K562 (cell line): ENCODE measurements around the gene EPO. TPM values are rescaled to one million over a fixed set of nuclear protein-coding genes. Genes with fewer than 3 reads are reported as not detected.

Source experiments
- ATAC-seq: fragments of 200-7000 bp; cut with Tn5 transposase; 3 replicates; pipeline ENCODE4 v1.9.1; 2020; ENCODE audit warnings: moderate library complexity
- BruUV-seq: library from RNA; stranded (reverse); fragments of 400-500 nt; replicated peaks from 2 replicates; lab custom pipeline; 2021; lab: Mats Ljungman, UMichigan
- CTCF ChIA-PET: fragments of 300-600 bp; formaldehyde crosslinking; extraction: SDS; loops from one replicate; lab custom pipeline; 2021; ENCODE audit warnings: low intra/inter-chr PET ratio; lab: Yijun Ruan, JAX
- POLR2A ChIA-PET: fragments of 300-600, 350-650 bp; sonication (Branson Sonifier 250); formaldehyde crosslinking; extraction: SDS; loops from one replicate; lab custom pipeline; 2021; ENCODE audit warnings: antibody characterized with exemption, inconsistent platforms; lab: Yijun Ruan, JAX
- DNase-seq, 4 experiments: peaks; one replicate each; pipeline versions ENCODE4 v3.0.0 to v3.0.0-alpha.2; 2011 to 2018; ENCODE audit warnings: low spot score in 3 of 4, mixed read lengths in 3 of 4; ENCODE audit errors: extremely low read depth in 1 of 4
- FAIRE-seq: peaks from 2 replicates; lab custom pipeline; 2011; peaks lifted over from hg19 to GRCh38; lab: Jason Lieb, UNC
- H2AFZ ChIP-seq: 2 replicates; pipeline ENCODE4 v1.6.0; 2011; ENCODE audit warnings: low read depth, low read length, control low read depth, inconsistent platforms
- H3K27ac ChIP-seq: fragments of 200-600 bp; 3 replicates; pipeline ENCODE4 v1.8.0; 2011; ENCODE audit warnings: low read depth, mild to moderate bottlenecking, control low read depth, inconsistent platforms, low read length, moderate library complexity, mixed read lengths; ENCODE audit errors: extremely low read depth
- H3K27me3 ChIP-seq, 2 experiments: fragments of 300-600 bp in 1 of 2; 2 replicates in 1 of 2; 3 replicates in 1 of 2; pipeline versions ENCODE4 v1.6.0 to v1.8.0; 2011; ENCODE audit warnings: inconsistent platforms in 2 of 2, low read length in 2 of 2, mild to moderate bottlenecking in 1 of 2, mixed read lengths in 1 of 2, moderate library complexity in 1 of 2; ENCODE audit not compliant: control insufficient read depth in 2 of 2, insufficient read depth in 2 of 2
- H3K36me3 ChIP-seq: fragments of 300-600 bp; 3 replicates; pipeline ENCODE4 v1.8.0; 2011; ENCODE audit warnings: mild to moderate bottlenecking, low read length, inconsistent platforms; ENCODE audit not compliant: control insufficient read depth, insufficient read depth
- H3K4me1 ChIP-seq, 2 experiments: fragments of 200-600 bp in 1 of 2; replicated peaks in 1 of 2; 2 replicates in 1 of 2; 3 replicates in 1 of 2; pipeline versions ENCODE4 v1.5.1 to v1.8.0; 2011; ENCODE audit warnings: inconsistent platforms in 2 of 2, low read length in 2 of 2, mild to moderate bottlenecking in 1 of 2, mixed read lengths in 1 of 2, moderate library complexity in 1 of 2; ENCODE audit not compliant: control insufficient read depth in 2 of 2, insufficient read depth in 2 of 2
- H3K4me2 ChIP-seq: 2 replicates; pipeline ENCODE4 v1.6.1; 2011; ENCODE audit warnings: low read length, control low read depth, inconsistent platforms, mixed read lengths; ENCODE audit not compliant: insufficient read depth
- H3K4me3 ChIP-seq: fragments of 200-600 bp; sonication (generic), shearing (Covaris generic); 2 replicates; pipeline ENCODE4 v1.5.1; 2016; ENCODE audit warnings: control low read depth, inconsistent platforms
- H3K79me2 ChIP-seq: fragments of 200-600 bp; 3 replicates; pipeline ENCODE4 v1.8.0; 2011; ENCODE audit warnings: low read length, inconsistent platforms; ENCODE audit not compliant: control insufficient read depth, insufficient read depth
- H3K9ac ChIP-seq, 2 experiments: 2 replicates each; pipeline versions ENCODE4 v1.6.0 to v1.6.1; 2011; ENCODE audit warnings: low read depth in 2 of 2, low read length in 2 of 2, control low read depth in 1 of 2, inconsistent platforms in 1 of 2, mild to moderate bottlenecking in 1 of 2, mixed read lengths in 1 of 2; ENCODE audit not compliant: insufficient read depth in 1 of 2
- H3K9me1 ChIP-seq: one replicate; pipeline ENCODE4 v1.6.0; 2011; ENCODE audit warnings: inconsistent platforms, mild to moderate bottlenecking, low read length, moderate library complexity; ENCODE audit not compliant: control insufficient read depth, insufficient read depth
- H3K9me3 ChIP-seq: replicated peaks from 2 replicates; pipeline ENCODE4 v1.5.1; 2011; ENCODE audit warnings: low read depth, low read length, inconsistent platforms; ENCODE audit not compliant: control insufficient read depth, insufficient read depth
- H4K20me1 ChIP-seq: replicated peaks from 2 replicates; pipeline ENCODE4 v1.6.1; 2011; ENCODE audit warnings: low read length, inconsistent platforms, mixed read lengths; ENCODE audit not compliant: control insufficient read depth, insufficient read depth
- ARID2 ChIP-seq: fragments of 450-650 bp; IDR thresholded peaks from 2 replicates; pipeline ENCODE4 v1.6.1; 2017; ENCODE audit warnings: antibody characterized with exemption, mild to moderate bottlenecking
- CHCHD3 ChIP-seq: fragments of 250-450 bp; sonication (Bioruptor Pico); IDR thresholded peaks from 2 replicates; pipeline ENCODE4 v2.1.2; 2022; ENCODE audit warnings: mild to moderate bottlenecking
- CREBBP ChIP-seq: IDR thresholded peaks from one replicate; pipeline ENCODE4 v1.6.1; 2012; ENCODE audit warnings: low read depth, mild to moderate bottlenecking, control low read depth, inconsistent platforms, low read length
- CXXC5 ChIP-seq: fragments of 250-450 bp; sonication (Bioruptor Pico); IDR thresholded peaks from 2 replicates; pipeline ENCODE4 v1.8.0; 2022; ENCODE audit warnings: inconsistent platforms, mild to moderate bottlenecking, moderate library complexity
- EGR1 ChIP-seq: fragments of 450-650 bp; conservative IDR thresholded peaks from 2 replicates; pipeline ENCODE4 v1.6.1; 2017; ENCODE audit warnings: mild to moderate bottlenecking
- EP400 ChIP-seq: fragments of 450-650 bp; IDR thresholded peaks from 2 replicates; pipeline ENCODE4 v1.6.1; 2017; ENCODE audit warnings: antibody characterized with exemption, mild to moderate bottlenecking, moderate library complexity
- HES1 ChIP-seq: fragments of 450-650 bp; IDR thresholded peaks from 2 replicates; pipeline ENCODE4 v1.6.1; 2016; ENCODE audit warnings: low read depth, mild to moderate bottlenecking, moderate library complexity
- MEF2A ChIP-seq: IDR thresholded peaks from 2 replicates; pipeline ENCODE4 v1.6.1; 2011; ENCODE audit warnings: low read depth, mild to moderate bottlenecking, low read length, moderate library complexity; ENCODE audit not compliant: control insufficient read depth
- MTA1 ChIP-seq: fragments of 450-650 bp; IDR thresholded peaks from 2 replicates; pipeline ENCODE4 v1.6.1; 2017; ENCODE audit warnings: borderline replicate concordance
- MTA2 ChIP-seq: fragments of 450-650 bp; IDR thresholded peaks from 2 replicates; pipeline ENCODE4 v1.6.1; 2016; ENCODE audit warnings: low read depth
- NCOA4 ChIP-seq: fragments of 450-650 bp; IDR thresholded peaks from 2 replicates; pipeline ENCODE4 v1.6.1; 2018; ENCODE audit warnings: mild to moderate bottlenecking; ENCODE audit not compliant: partially characterized antibody
- PHF20 ChIP-seq: fragments of 450-650 bp; IDR thresholded peaks from 2 replicates; pipeline ENCODE4 v1.6.1; 2018; ENCODE audit not compliant: partially characterized antibody
- RAD21 ChIP-seq, 2 experiments: fragments of 250-450 bp in 1 of 2; fragments of 450-650 bp in 1 of 2; sonication (Bioruptor Pico) in 1 of 2; formaldehyde crosslinking in 1 of 2; IDR thresholded peaks in 1 of 2; conservative IDR thresholded peaks in 1 of 2; 2 replicates each; pipeline versions ENCODE4 v1.4.0 to v1.8.0; 2020 to 2022; ENCODE audit warnings: mild to moderate bottlenecking in 2 of 2, moderate library complexity in 1 of 2
- RFX7 ChIP-seq: fragments of 250-450 bp; sonication (Bioruptor Pico); IDR thresholded peaks from 2 replicates; pipeline ENCODE4 v1.5.1; 2021; ENCODE audit warnings: mild to moderate bottlenecking
- SAFB2 ChIP-seq: fragments of 200-400 bp; formaldehyde crosslinking; IDR thresholded peaks from 2 replicates; pipeline ENCODE4 v1.6.1; 2018; ENCODE audit warnings: borderline replicate concordance, low read length, low read depth, moderate library complexity; ENCODE audit not compliant: severe bottlenecking
- SETDB1 ChIP-seq: IDR thresholded peaks from one replicate; pipeline ENCODE4 v1.6.1; 2012; ENCODE audit warnings: low read length, control low read depth, inconsistent platforms
- SMAD2 ChIP-seq: fragments of 150-350 bp; IDR thresholded peaks from 2 replicates; pipeline ENCODE4 v1.6.1; 2014; ENCODE audit warnings: low read depth, mild to moderate bottlenecking, low read length
- SMARCA4 ChIP-seq: fragments of 450-650 bp; IDR thresholded peaks from 2 replicates; pipeline ENCODE4 v1.6.1; 2016
- TEAD1 ChIP-seq, 2 experiments: fragments of 450-650 bp in 1 of 2; sonication (generic) in 1 of 2; formaldehyde crosslinking; IDR thresholded peaks; 2 replicates each; pipeline versions ENCODE4 v1.4.0 to v1.8.0; 2020 to 2022; ENCODE audit warnings: mild to moderate bottlenecking in 2 of 2, missing genetic modification reagents in 1 of 2
- ZBTB8A ChIP-seq: fragments of 450-650 bp; IDR thresholded peaks from 2 replicates; pipeline ENCODE4 v1.6.1; 2018; ENCODE audit warnings: mild to moderate bottlenecking, moderate library complexity; ENCODE audit not compliant: partially characterized antibody
- ZNF24 ChIP-seq: fragments of 450-650 bp; IDR thresholded peaks from 2 replicates; pipeline ENCODE4 v1.6.1; 2016
- WGBS: fragments of 100-300 bp; shearing (Covaris generic); methylation state at CpG from one replicate; pipeline ENCODE4 v1.1.6; 2016; ENCODE audit warnings: low coverage, mixed read lengths; ENCODE audit not compliant: insufficient coverage; ENCODE audit errors: missing lambda C conversion rate; 5-methylcytosine and 5-hydroxymethylcytosine counted together
- in situ Hi-C: fragments of 300-500 bp; cut with MboI; formaldehyde crosslinking; loops from 4 replicates; pipeline ENCODE4 v1.15.0; 2018; ENCODE audit warnings: inconsistent platforms, mixed read lengths
- intact Hi-C: fragments of 100-400 bp; cut with micrococcal nuclease; formaldehyde crosslinking; loops from 2 replicates; pipeline ENCODE4 v1.14.2; 2022
- polyA plus RNA-seq, 8 experiments: library from polyadenylated mRNA; depleted of rRNA in 4 of 8; stranded (reverse) in 5 of 8; unstranded in 3 of 8; fragments of >200 nt; fragmentation: Nextera tagmentation in 2 of 8; fragmentation: Illumina TruSeq in 1 of 8; extraction: Ambion mirVana in 2 of 8; extraction: Trizol in 1 of 8; gene quantifications; 2 replicates each; pipeline versions ENCODE4 v1.2.1 to v1.2.3, GENCODE V29; 2011 to 2014; ENCODE audit warnings: inconsistent platforms in 1 of 8, missing spikeins in 1 of 8
- total RNA-seq, 7 experiments: library from RNA; depleted of rRNA in 6 of 7; stranded (reverse); fragments of >200 nt in 6 of 7; fragmentation: Illumina TruSeq in 2 of 7; extraction: Trizol in 2 of 7; gene quantifications; 2 replicates each; pipeline versions ENCODE4 v1.2.1 to v1.2.3, GENCODE V29; 2011 to 2021; ENCODE audit warnings: low replicate concordance in 1 of 7
- TF ChIP-seq, protein P1 (sequence below): sonication (generic); formaldehyde crosslinking; IDR thresholded peaks from 2 replicates; pipeline ENCODE4 v1.8.0; 2023; ENCODE audit warnings: mild to moderate bottlenecking, missing genetic modification reagents

Gene EPO
- total and polyA plus RNA-seq, 9 of the 15 experiments (the other 6 are each of a cell fraction or from before 2014, with no cell fraction given) = 0.06 to 0.41 (median 0.07) TPM; not detected in 6

DNA sequence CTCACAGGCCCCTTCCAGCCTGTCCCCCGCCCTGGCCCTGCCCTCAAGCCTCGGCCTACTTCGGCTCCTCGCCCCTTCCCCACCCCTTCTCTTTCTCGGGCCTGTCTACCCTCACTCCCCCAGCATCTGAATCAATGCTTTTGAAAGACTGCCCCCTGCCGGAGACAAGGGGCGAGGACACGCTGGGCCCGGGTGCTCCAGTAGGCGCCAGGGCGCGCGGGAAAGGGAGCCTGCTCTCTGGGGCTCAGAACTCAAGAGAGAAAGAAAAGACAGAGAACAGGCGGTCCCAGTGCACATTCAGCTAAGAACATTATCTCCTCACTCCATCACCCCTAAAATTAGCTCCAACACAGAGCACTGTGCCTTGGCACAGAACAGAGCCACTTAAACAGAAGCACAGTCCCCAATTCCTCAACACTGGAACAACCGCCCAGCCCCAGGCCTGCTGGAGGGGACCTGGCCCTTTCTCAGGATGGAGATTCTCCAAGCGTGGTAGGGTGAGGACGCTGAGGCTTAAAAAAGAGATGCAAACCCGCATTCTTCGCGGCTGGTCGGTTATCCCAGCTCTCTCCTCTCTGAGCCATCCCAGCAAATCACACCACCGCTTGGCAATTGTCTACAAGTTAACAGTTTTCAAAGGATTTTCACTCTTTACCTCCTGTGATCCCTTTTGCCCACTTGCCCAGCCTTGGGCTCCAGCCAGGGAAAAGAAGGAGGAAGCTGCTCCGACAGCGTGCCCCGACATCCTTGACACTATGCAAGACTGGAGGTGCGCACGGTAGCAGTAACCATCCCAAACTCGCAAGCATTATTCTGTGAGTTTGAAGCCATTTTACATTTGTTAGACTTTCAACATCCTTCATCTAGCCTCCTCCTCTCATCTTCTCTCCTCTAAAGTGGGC is 28.3 kb upstream of the EPO start:
- Histone ChIP-seq H3K4me3 (peak overlapping the region; percentile 92), H3K27ac (peak overlapping the region; percentile 56), H3K36me3 (peaks cover 42% of the 10 kb centered on the region; the same call in 2 of the 3 replicates), H4K20me1 (peaks cover 24% of the 10 kb centered on the region), H2AFZ (no peak overlapping the region), H3K4me2 (peak overlapping the region; percentile 92), H3K4me1 (peaks cover 17 to 60% of the 10 kb centered on the region in 2 experiments), H3K27me3 (no peaks in the 10 kb centered on the region), H3K9me1 (no peaks in the 10 kb centered on the region), H3K9ac (peak overlapping the region; percentile 90 to 99), H3K9me3 (no peaks in the 10 kb centered on the region), H3K79me2 (peaks cover 57% of the 10 kb centered on the region)
- POLR2A ChIA-PET = interaction anchor here (0.6 to 2.5 kb wide), 9 partner anchors 10 to 108 kb away, joined by 3 to 16 read pairs (median 3); partner anchors contain the start of genes FBXO24 and POP7
- in situ Hi-C loops (no loop called here), intact Hi-C loops (loop anchor here (1.0 to 5.0 kb wide), 6 partner anchors 50 to 160 kb away; partner anchors contain the start of genes MOSPD3, SLC12A9 and TFR2)
- FAIRE-seq = peak; percentile 75
- 11% methylated on average over 27 of the region's 28 CpGs for WGBS
- CTCF ChIA-PET = interaction anchor here (0.7 to 1.4 kb wide), 8 partner anchors 63 to 223 kb away, joined by 3 to 6 read pairs (median 3); partner anchors contain the start of genes FBXO24, LRCH4 and SLC12A9
- peak; percentile 82 to 95 (median 88) for DNase-seq
- ATAC-seq = peak; percentile 91
- BruUV-seq = TSS peak; percentile 61
- TF ChIP-seq ZNF24 (peak; percentile 46; the same call in 1 of the 2 replicates), RFX7 (CRISPR knock-in tag) (no peak), SETDB1 (no peak), PHF20 (no peak), TEAD1 (CRISPR knock-in tag; IDR thresholded peaks at IDR 0.05) (0 out of 4 replicates have a peak, but pooled peaks of 1 of the 2 experiments have one; percentile 43), ARID2 (peak; percentile 67; the same call in 1 of the 2 replicates), RAD21 (CRISPR knock-in tag; conservative IDR thresholded peaks at IDR 0.05 in 1 of 2, IDR thresholded peaks at IDR 0.05 in 1 of 2) (peak; percentile 85 to 88), MEF2A (no peak), SAFB2 (no peak), MTA2 (no peak), MTA1 (no peak), SMARCA4 (peak; percentile 54; the same call in 1 of the 2 replicates), NCOA4 (no peak), HES1 (no peak), CREBBP (no peak), ZBTB8A (no peak), CXXC5 (CRISPR knock-in tag) (peak; percentile 43; the same call in 1 of the 2 replicates), EGR1 (no peak), CHCHD3 (CRISPR knock-in tag) (no peak), SMAD2 (no peak), EP400 (no peak)
- TF ChIP-seq, protein P1, sequence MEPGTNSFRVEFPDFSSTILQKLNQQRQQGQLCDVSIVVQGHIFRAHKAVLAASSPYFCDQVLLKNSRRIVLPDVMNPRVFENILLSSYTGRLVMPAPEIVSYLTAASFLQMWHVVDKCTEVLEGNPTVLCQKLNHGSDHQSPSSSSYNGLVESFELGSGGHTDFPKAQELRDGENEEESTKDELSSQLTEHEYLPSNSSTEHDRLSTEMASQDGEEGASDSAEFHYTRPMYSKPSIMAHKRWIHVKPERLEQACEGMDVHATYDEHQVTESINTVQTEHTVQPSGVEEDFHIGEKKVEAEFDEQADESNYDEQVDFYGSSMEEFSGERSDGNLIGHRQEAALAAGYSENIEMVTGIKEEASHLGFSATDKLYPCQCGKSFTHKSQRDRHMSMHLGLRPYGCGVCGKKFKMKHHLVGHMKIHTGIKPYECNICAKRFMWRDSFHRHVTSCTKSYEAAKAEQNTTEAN (CRISPR knock-in tag) = no peak
